ENCODE data around the gene DYNC2H1.

GRCh38 chr11:103175461-103176129, 66.4 kb downstream of the DYNC2H1 start:
- TF ChIP-seq CTCF (conservative IDR thresholded peaks at IDR 0.05) (no peak), ZFX (IDR thresholded peaks at IDR 0.05) (no peak)

Data from C4-2B (cell line).